Prostate gland (tissue), 2 donors: ENCODE measurements around the gene NCOR1.
"Not testable (repeated sequence)": the region's sequence is repeated elsewhere in the genome, so short reads cannot be mapped to it uniquely, and the experiment has no call there.

Experiments
- POLR2A ChIP-seq: fragments of 450-650 bp; IDR thresholded peaks from one replicate; pipeline ENCODE4 v1.6.1; 2016; ENCODE audit warnings: antibody characterized with exemption, mild to moderate bottlenecking
- TF ChIP-seq, protein P1 (sequence below), 4 experiments: fragments of 200-600 bp in 2 of 4; fragments of 450-650 bp in 2 of 4; sonication (generic) in 2 of 4; IDR thresholded peaks; 1 replicate in 3 of 4; 2 replicates in 1 of 4; pipeline ENCODE4 v1.5.1; 2016 to 2019; ENCODE audit warnings: antibody characterized with exemption in 4 of 4, mild to moderate bottlenecking in 2 of 4, moderate library complexity in 2 of 4

DNA sequence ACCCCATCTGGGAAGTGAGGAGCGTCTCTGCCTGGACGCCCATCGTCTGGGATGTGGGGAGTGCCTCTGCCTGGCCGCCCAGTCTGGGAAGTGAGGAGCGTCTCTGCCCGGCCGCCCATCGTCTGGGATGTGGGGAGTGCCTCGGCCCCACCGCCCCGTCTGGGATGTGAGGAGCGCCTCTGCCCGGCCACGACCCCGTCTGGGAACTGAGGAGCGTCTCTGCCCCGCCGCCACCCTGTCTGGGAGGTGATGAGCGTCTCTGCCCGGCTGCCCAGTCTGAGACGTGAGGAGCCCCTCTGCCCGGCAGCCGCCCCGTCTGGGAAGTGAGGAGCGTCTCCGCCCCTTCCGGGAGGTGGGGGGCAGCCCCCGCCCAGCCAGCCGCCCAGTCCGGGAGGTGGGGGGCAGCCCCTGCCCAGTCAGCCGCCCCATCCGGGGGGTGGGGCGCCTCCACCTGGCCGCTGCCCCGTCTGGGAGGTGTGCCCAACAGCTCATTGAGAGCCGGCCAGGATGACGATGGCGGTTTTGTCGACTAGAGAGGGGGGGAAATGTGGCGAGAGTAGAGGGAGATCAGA, 69.9 kb downstream of the NCOR1 start:
- TF ChIP-seq, protein P1, sequence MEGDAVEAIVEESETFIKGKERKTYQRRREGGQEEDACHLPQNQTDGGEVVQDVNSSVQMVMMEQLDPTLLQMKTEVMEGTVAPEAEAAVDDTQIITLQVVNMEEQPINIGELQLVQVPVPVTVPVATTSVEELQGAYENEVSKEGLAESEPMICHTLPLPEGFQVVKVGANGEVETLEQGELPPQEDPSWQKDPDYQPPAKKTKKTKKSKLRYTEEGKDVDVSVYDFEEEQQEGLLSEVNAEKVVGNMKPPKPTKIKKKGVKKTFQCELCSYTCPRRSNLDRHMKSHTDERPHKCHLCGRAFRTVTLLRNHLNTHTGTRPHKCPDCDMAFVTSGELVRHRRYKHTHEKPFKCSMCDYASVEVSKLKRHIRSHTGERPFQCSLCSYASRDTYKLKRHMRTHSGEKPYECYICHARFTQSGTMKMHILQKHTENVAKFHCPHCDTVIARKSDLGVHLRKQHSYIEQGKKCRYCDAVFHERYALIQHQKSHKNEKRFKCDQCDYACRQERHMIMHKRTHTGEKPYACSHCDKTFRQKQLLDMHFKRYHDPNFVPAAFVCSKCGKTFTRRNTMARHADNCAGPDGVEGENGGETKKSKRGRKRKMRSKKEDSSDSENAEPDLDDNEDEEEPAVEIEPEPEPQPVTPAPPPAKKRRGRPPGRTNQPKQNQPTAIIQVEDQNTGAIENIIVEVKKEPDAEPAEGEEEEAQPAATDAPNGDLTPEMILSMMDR (IDR thresholded peaks at IDR 0.05) = not testable (repeated sequence)
- TF ChIP-seq POLR2A = not testable (repeated sequence)
